HG03139 (cell line): ENCODE measurements around the gene ECI1.

ENCODE experiments used
- ATAC-seq: cut with Tn5 transposase; IDR thresholded peaks from one replicate; pipeline ENCODE4 v1.9.1; 2021; ENCODE audit not compliant: unreplicated experiment

ECI1 gene

GRCh38 chr16:2251296-2252111, at the start of gene ECI1:
ECI1 (minus strand) TSS chr16:2251587; CDS start chr16:2251566, 21 bp downstream.
- ATAC-seq: peak; percentile 81

GRCh38 chr16:2299915-2300192, 48.5 kb upstream of the ECI1 start:
- no peak for ATAC-seq

- ATAC-seq: no peak
These were observed 47.9 kb upstream of the ECI1 start for GRCh38 chr16:2299121-2299914.

GRCh38 chr16:2298621-2299020, 47.2 kb upstream of the ECI1 start:
- no peak for ATAC-seq

GRCh38 chr16:2297506-2297860, 46.1 kb upstream of the ECI1 start:
- ATAC-seq: no peak

GRCh38 chr16:2296661-2297505, 45.5 kb upstream of the ECI1 start:
- no peak for ATAC-seq

- no peak for ATAC-seq
These were observed 43.8 kb upstream of the ECI1 start for GRCh38 chr16:2295056-2295798.

GRCh38 chr16:2292221-2292620, 40.8 kb upstream of the ECI1 start:
- no peak for ATAC-seq

GRCh38 chr16:2289282-2289681, 37.9 kb upstream of the ECI1 start:
- no peak for ATAC-seq

- no peak for ATAC-seq
These were observed 37.3 kb upstream of the ECI1 start for GRCh38 chr16:2288726-2289125.

GRCh38 chr16:2287916-2288547, 36.6 kb upstream of the ECI1 start:
- ATAC-seq: no peak

GRCh38 chr16:2286550-2286949, 35.2 kb upstream of the ECI1 start:
- ATAC-seq: no peak

GRCh38 chr16:2285731-2286191, 34.4 kb upstream of the ECI1 start:
- no peak for ATAC-seq

GRCh38 chr16:2284797-2285576, 33.6 kb upstream of the ECI1 start:
- ATAC-seq: no peak

- ATAC-seq: no peak
These were observed 32.8 kb upstream of the ECI1 start for GRCh38 chr16:2284001-2284770.

GRCh38 chr16:2282866-2283555, 31.6 kb upstream of the ECI1 start:
- ATAC-seq: no peak

- ATAC-seq: no peak
These were observed 30.9 kb upstream of the ECI1 start for GRCh38 chr16:2282262-2282661.

GRCh38 chr16:2280981-2281542, 29.7 kb upstream of the ECI1 start:
- no peak for ATAC-seq
